ENCODE data around the gene VAPB. TPM values are rescaled to one million over a fixed set of nuclear protein-coding genes. Genes with fewer than 3 reads are reported as not detected.

Gene VAPB
- total RNA-seq, 4 donors from 2014 or later: 16.3 to 25.3 (median 21.0) TPM

DNA sequence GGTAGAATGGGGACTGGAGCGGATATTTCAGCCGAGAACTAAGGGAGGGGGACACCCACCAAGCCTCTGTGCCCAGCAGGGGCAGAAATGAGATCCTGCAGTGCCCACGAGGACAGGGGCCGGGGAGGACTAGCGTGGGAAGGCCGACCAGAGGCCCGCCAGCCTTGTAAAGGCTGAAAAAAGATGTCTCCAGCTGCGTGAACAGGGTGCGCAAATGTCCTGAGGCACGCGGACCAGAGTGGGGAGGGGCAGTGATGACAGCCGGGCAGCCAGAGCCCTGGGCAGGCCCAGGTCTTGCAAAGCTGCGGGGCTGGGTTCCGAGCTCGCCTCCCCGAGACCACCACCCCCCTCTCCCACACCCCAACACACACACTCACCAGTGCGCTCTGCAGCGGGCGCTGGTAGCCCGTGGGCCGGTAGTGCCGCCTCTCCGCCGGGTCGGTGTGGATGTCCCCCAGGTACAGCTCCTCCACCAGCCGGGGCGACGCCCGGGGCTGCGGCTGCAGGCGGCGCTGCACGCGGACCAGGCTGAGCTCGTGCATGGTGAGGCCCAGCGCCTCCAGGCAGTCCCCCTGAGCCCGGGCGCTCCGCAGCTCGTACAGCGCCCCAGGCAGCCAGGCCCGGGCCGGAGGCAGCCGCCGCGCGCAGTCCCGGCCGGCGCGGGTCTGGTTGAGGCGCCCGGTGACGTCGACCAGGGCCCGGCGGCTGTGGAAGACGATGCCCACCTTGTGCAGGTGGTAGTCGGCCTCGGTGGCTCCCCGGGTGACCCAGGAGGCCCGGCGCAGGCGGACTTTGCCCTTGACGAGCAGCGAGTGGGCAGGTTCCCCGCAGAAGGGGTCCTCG, 77.9 kb downstream of the VAPB start:
- TF ChIP-seq, protein P1, sequence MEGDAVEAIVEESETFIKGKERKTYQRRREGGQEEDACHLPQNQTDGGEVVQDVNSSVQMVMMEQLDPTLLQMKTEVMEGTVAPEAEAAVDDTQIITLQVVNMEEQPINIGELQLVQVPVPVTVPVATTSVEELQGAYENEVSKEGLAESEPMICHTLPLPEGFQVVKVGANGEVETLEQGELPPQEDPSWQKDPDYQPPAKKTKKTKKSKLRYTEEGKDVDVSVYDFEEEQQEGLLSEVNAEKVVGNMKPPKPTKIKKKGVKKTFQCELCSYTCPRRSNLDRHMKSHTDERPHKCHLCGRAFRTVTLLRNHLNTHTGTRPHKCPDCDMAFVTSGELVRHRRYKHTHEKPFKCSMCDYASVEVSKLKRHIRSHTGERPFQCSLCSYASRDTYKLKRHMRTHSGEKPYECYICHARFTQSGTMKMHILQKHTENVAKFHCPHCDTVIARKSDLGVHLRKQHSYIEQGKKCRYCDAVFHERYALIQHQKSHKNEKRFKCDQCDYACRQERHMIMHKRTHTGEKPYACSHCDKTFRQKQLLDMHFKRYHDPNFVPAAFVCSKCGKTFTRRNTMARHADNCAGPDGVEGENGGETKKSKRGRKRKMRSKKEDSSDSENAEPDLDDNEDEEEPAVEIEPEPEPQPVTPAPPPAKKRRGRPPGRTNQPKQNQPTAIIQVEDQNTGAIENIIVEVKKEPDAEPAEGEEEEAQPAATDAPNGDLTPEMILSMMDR (IDR thresholded peaks at IDR 0.05; ENCODE audit: low read depth): no peak

DNA sequence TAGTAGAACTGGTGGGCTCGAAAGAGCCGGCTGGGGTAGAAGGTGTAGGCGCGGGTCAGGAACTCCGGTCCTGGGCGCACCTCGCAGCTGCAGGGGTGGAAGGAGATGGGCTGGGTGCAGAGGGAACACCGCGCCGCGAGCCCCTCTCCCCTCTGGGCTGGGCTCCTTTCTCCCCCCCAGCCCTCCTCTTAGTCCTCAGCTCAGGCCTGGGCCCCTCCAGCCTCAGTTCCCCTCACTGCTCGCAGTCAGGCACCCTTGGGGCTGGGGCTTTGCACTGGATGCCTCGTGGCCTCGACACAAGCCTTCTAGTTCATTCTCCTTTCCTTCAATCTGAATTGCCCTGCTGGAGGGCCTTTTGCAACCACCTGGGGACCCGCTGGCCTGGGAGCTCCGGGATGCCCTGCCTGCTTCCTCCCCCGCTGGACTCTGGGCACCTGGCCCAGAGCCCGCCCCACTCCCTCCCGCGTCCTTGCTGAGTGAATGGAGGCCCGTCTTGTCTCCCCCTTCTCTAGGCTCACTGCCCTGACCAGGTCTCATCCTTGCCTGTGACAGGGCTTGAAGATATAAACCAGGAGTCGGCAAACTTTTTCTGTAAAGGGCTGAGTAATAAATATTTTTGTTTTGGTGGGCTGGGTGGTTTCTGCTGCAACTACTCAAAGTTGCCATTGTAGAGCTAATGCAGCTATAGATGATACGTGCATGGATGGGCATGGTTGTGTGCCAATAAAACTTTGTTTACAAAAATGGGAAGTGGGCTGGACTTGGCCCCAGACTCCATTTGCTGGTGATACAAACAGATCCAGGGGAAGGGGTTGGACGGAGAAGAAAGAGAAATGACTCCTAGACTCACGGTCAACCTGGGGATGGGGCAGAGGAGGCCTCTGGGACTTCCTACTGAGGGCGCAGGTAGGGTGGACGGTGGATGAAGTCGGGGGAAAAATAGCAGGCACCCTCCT, 78.8 kb downstream of the VAPB start:
- TF ChIP-seq, protein P1 (IDR thresholded peaks at IDR 0.05; ENCODE audit: low read depth): no peak

DNA sequence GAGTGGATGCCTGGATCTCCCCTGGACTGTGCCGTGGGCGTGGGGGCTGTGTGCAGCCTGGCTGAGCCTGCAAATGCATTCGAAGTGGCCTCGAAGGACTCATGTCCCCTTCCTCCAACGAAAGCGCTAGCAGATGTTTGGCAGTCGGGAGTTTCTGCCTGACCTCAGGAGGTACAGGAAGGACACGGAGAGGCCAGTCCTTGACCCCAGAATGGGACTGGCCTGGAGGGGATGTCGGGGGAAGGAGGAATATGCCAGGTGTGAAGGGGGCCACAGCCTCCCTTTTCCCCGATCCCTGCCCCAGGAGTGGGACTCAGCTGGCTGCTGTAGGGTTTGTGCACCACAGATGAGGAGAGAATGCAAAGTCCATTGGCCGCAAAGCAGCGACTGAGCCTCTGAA, 80.6 kb downstream of the VAPB start:
- TF ChIP-seq, protein P1 (IDR thresholded peaks at IDR 0.05; ENCODE audit: low read depth): no peak

DNA sequence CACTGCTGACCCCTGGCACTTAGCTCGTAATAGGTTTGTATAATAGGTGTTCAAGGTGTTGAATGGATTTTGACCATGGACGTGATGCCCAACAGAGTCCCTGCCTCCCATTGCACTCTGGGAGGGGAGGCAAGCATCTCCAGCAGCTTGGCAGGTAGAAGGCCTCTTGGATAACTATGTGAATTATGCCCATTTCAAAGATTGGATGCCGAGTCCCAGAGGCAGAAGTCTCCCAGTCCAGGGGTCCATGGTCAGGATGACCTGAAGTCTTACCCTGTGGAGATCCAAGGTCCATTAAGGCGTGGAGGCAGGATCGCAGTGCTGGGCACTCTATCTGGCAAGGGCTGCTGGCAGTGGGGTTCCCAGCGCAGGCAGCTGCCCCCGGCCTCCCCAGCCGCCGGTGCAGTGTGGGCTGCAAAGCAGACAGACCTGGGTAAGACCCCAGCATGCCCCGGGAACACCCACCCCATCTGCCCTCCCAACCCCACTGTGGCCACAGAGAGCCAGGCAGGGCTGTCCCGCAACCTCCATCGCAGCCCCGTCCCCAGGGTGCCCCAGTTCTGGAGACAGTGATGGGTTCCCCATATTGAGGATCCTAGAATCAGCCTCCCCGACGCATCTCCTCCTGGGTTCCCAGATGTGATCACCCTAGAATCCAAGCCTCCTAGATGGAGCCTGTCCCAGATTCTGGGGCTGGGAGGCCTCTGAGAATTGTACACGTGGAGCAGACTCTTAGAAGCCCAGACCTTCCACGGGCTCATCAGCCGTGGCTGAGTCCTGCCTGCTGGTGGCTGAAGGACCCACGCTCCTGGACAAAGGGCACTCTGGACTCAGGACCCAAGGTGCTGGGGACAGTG, 81.5 kb downstream of the VAPB start:
- TF ChIP-seq, protein P1 (IDR thresholded peaks at IDR 0.05; ENCODE audit: low read depth): no peak

DNA sequence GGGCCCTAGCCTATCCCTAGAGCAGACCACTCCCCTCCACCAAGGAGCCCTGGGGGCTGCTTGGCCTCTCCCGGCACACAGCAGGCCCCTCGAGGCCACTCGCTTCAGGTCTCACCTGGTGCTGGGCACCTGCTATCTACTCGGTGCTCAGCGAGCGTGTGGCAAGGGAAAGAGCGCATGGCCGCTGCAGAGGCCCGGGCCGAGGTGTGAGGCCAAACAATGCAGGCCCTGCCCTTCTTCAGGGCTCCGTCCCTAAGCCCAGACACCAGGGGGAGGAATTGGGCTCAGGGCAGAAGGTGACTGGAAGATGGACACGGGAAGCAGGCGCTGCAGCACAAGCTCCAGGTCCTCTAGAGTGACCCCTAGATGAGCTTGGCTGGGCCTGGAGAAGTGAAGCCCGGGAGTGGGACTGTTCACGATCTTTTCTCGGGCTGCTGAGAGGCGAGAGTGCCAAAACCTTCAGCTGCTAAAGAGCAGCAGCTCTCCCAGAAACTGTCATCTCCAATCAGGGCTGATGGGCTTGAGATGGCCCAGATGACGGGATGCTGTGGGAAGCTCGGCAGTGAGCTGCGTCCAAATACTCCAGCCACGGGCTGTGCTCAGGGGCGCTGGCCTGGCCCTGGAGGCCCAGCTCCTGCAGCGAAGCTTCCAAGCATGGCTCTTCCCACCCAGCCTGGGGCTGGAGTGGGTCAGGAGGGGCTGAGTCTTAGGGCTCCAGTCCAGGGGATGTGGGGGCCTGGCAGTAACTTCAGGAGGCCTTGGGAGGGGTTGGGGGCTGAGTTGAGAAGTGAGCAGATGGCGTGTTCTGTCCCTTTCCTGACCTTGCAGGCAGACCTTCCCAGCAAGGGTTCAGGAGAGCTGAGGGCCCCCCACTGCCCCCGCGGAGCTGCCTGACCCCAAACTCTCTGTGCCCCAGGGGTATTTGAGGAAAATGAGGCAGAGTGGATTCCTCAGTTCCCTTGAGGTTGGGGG, 82.5 kb downstream of the VAPB start:
- TF ChIP-seq, protein P1 (IDR thresholded peaks at IDR 0.05; ENCODE audit: low read depth): no peak

Measured in subcutaneous adipose tissue (tissue), 4 donors.